ENCODE results near the gene GPR37L1. TPM values are rescaled to one million over a fixed set of nuclear protein-coding genes. Genes with fewer than 3 reads are reported as not detected.

GPR37L1 gene
- total and polyA plus RNA-seq, 2 of the 8 experiments (the other 6 are each of a cell fraction or from before 2014, with no cell fraction given), result 0.13 to 0.23 TPM

DNA sequence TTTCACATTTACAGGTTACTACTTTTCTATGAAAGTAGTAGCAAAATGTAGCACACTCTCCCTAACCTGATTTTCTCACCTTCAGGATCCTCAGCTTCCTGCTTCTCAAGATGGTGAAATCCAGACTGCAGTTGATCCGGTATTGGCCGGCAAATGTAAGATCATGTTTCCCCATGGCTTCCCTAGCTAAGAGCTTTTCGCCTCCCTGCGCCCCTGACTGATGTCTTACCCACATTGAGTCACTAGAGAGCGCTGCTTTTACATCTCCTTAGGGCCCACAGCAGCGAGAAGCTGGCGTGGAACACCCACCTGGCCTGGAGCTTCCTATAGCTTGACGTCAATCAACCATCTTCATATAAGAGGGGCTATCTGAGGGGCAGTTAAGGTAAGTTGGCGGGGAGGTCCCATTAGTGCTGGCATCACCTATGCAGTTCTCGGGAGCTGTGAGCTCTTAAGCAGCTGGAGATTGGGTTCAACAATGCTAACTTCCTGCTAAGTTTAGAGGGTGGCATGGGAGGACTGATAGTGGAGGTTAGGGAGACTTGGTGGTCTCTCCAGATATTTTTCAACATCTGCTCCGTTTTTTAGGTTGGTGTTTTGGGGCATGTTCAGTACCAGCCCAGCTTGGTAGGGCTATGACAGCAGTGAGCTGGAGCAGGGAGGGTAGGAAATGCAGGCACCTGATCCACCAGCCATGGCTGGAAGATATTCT is 32.2 kb downstream of the GPR37L1 start:
- Histone ChIP-seq H4K20me1 (replicated peaks in 1 of 2; ENCODE audit: control insufficient read depth in 1 of 2, insufficient read depth in 2 of 2, low read length in 2 of 2) (no peaks in the 10 kb centered on the region), H4K91ac (replicated peaks; ENCODE audit: insufficient read length, low read length) (no peak overlapping the region), H3K23me2 (ENCODE audit: low read depth, low read length) (no peaks in the 10 kb centered on the region), H3K9me3 (ENCODE audit: insufficient read depth in 2 of 2, low read depth in 1 of 2, low read length in 1 of 2) (no peaks in the 10 kb centered on the region; a peak in 1 of 4 replicates), H3K4me1 (replicated peaks in 1 of 4; ENCODE audit: control insufficient read depth in 3 of 4, insufficient read depth in 4 of 4, low read length in 3 of 4) (peaks cover 0 to 9% (median 5%) of the 10 kb centered on the region in 4 experiments; a peak in 3 of 7 replicates), H4K8ac (ENCODE audit: extremely low read depth, insufficient read depth, low read length) (no peak overlapping the region), H3K4me2 (ENCODE audit: insufficient read depth in 1 of 2, low read depth in 2 of 2, low read length in 2 of 2) (no peak overlapping the region), H3K79me1 (ENCODE audit: low read depth, low read length) (no peaks in the 10 kb centered on the region), H3K36me3 (ENCODE audit: control insufficient read depth in 2 of 4, insufficient read depth in 4 of 4, low read length in 3 of 4) (no peaks in the 10 kb centered on the region), H3K56ac (replicated peaks; ENCODE audit: insufficient read length, low read depth, low read length) (no peak overlapping the region), H2BK15ac (ENCODE audit: low read length) (no peak overlapping the region), H2AFZ (ENCODE audit: low read length) (no peak overlapping the region), H3K18ac (ENCODE audit: extremely low read depth, low read length) (no peak overlapping the region), H2BK12ac (ENCODE audit: low read depth, low read length) (no peak overlapping the region), H2BK20ac (ENCODE audit: low read length) (no peak overlapping the region), H4K5ac (ENCODE audit: insufficient read length, low read depth, low read length) (no peak overlapping the region), H3K9ac (replicated peaks in 1 of 4; ENCODE audit: extremely low read depth in 1 of 4, low read depth in 3 of 4, low read length in 3 of 4) (no peak overlapping the region), H3K27me3 (replicated peaks in 1 of 4; ENCODE audit: control insufficient read depth in 3 of 4, extremely low read depth in 1 of 4, insufficient read depth in 3 of 4, low read length in 3 of 4) (no peaks in the 10 kb centered on the region), H3K4me3 (ENCODE audit: extremely low read depth in 1 of 4, insufficient read depth in 2 of 4, low read depth in 3 of 4, low read length in 4 of 4) (no peak overlapping the region), H3K4ac (replicated peaks; ENCODE audit: insufficient read length, low read depth, low read length) (no peak overlapping the region), H2BK120ac (replicated peaks; ENCODE audit: low read depth, low read length) (no peak overlapping the region), H3K79me2 (ENCODE audit: control insufficient read depth in 1 of 2, insufficient read depth in 2 of 2, low read length in 2 of 2) (no peaks in the 10 kb centered on the region), H2BK5ac (ENCODE audit: low read depth, low read length) (no peak overlapping the region), H3K14ac (ENCODE audit: insufficient read length) (no peak overlapping the region), H3K27ac (ENCODE audit: low read depth, low read length) (no peak overlapping the region), H2AK5ac (ENCODE audit: low read depth, low read length) (no peak overlapping the region), H3K23ac (ENCODE audit: insufficient read length) (no peak overlapping the region)
- peak; percentile 39 to 77 for DNase-seq (ENCODE audit: low read depth in 1 of 2, low spot score in 2 of 2)
- ChIA-PET POLR2A (ENCODE audit: partially characterized antibody) (interaction anchor here (0.7 to 1.8 kb wide), 5 partner anchors 11 to 60 kb away, joined by 3 to 6 read pairs (median 3); no protein-coding TSS in a partner anchor), CTCF (ENCODE audit: partially characterized antibody) (interaction anchor here (0.6 to 5.2 kb wide), 35 partner anchors 10 to 1185 kb away, joined by 3 to 77 read pairs (median 4); partner anchors contain the start of genes ARL8A, GPR37L1 and LGR6)
- WGBS, 2 experiments (ENCODE audit: extremely low coverage in 1 of 2, insufficient coverage in 1 of 2, insufficient read length in 1 of 2, insufficient replicate concordance in 2 of 2, low coverage in 1 of 2, low lambda C conversion rate in 2 of 2, missing lambda C conversion rate in 1 of 2), result 32% methylated on average over 11 of the region's 11 CpGs; no CpG with 5 or more reads in 1 of the 2 experiments
- FAIRE-seq, result peak; percentile 58
- TF ChIP-seq, protein P1, sequence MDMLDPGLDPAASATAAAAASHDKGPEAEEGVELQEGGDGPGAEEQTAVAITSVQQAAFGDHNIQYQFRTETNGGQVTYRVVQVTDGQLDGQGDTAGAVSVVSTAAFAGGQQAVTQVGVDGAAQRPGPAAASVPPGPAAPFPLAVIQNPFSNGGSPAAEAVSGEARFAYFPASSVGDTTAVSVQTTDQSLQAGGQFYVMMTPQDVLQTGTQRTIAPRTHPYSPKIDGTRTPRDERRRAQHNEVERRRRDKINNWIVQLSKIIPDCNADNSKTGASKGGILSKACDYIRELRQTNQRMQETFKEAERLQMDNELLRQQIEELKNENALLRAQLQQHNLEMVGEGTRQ (IDR thresholded peaks at IDR 0.05; ENCODE audit: low read length), result no peak
- no peak for TF ChIP-seq SP2 (IDR thresholded peaks at IDR 0.05; ENCODE audit: low read length)
- TF ChIP-seq SP4 (IDR thresholded peaks at IDR 0.05; ENCODE audit: low read length), result no peak
- TF ChIP-seq POLR2AphosphoS5 (IDR thresholded peaks at IDR 0.05; ENCODE audit: low read depth, low read length), result no peak
- 0 out of 2 replicates have a peak, but pooled peaks have one; percentile 20 for TF ChIP-seq CREB1 (IDR thresholded peaks at IDR 0.05)
- 0 out of 2 replicates have a peak, but pooled peaks have one; percentile 36 for TF ChIP-seq CEBPB (IDR thresholded peaks at IDR 0.05; ENCODE audit: low read depth, low read length)
- no peak for TF ChIP-seq SRF (IDR thresholded peaks at IDR 0.05; ENCODE audit: low read depth, low read length)
- TF ChIP-seq FOSL1 (IDR thresholded peaks at IDR 0.05; ENCODE audit: insufficient read depth, low read depth, low read length), result no peak
- peak; percentile 57 to 65 for TF ChIP-seq RAD21 (IDR thresholded peaks at IDR 0.05 in 1 of 2, conservative IDR thresholded peaks at IDR 0.05 in 1 of 2; ENCODE audit: low read depth in 2 of 2, low read length in 2 of 2)
- no peak for TF ChIP-seq NRF1 (IDR thresholded peaks at IDR 0.05; ENCODE audit: low read depth, low read length)
- no peak for TF ChIP-seq EZH2 (IDR thresholded peaks at IDR 0.05; ENCODE audit: low read depth, low read length, severe bottlenecking)
- TF ChIP-seq CBX5 (IDR thresholded peaks at IDR 0.05; ENCODE audit: low read depth, low read length), result no peak
